Skin of body (tissue), 2 donors: Measurements from ENCODE around the gene H1-8. TPM values are rescaled to one million over a fixed set of nuclear protein-coding genes. Genes with fewer than 3 reads are reported as not detected.
"Not testable (repeated sequence)": the region's sequence is repeated elsewhere in the genome, so short reads cannot be mapped to it uniquely, and the experiment has no call there.

ENCODE experiments used
- DNase-seq: peaks from one replicate; lab custom pipeline; 2025; lab: John Stamatoyannopoulos, UW
- total RNA-seq: library from RNA; depleted of rRNA; stranded (reverse); fragments of >200 nt; gene quantifications from one replicate; pipeline ENCODE4 v1.2.3, GENCODE V29; 2014

H1-8 gene
- total RNA-seq, 1 donor from 2014 or later: not detected

- DNase-seq: not testable (repeated sequence)
Measured at GRCh38 chr3:129515108-129515820, 27.7 kb upstream of the H1-8 start.

DNA sequence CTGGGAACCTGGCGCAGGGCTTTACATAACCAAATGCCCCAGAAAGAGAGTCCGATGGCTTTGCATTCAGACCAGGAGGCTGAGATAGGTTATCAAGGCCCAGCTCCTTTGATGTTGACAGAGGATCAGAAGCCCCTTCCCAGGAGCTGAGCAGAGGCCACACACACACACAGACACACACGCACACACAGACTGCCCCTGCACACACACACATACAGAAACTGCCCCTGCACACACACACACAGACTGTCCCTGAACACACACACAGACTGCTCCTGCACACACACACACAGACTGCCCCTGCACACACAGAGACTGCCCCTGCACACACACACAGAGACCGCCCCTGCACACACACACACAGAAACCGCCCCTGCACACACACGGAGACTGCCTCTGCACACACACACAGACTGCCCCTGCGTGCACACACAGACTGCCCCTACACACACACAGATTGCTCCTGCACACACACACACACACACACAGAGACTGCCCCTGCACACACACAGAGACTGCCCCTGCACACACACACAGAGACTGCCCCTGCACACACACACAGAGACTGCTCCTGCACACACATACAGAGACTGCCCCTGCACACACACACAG lies 27.0 kb upstream of the H1-8 start:
- DNase-seq: not testable (repeated sequence)

DNA sequence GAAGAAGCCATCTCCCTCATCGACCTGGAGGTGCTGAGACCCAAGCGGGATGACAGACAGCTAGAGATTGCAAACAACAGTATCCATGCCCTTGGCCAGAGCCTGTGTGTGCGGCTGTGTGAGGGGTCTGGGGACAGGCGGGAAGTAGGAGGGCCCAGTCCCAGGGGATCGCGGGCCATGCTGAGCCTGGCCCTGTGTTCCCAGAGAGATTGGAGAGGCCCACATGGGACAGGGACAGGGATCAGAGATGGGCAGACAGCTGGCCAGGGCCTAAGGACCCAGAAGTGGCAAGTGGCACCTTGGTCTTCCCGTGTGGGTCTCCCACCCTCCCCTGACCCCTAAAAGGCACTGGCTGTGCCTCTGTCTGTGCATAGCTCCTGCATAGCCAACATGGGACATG lies 25.5 kb upstream of the H1-8 start:
- no peak for DNase-seq

- DNase-seq: no peak
Measured at GRCh38 chr3:129518038-129518561, 24.9 kb upstream of the H1-8 start.

- DNase-seq: no peak
Measured at GRCh38 chr3:129518581-129518980, 24.4 kb upstream of the H1-8 start.

- no peak for DNase-seq
Measured at GRCh38 chr3:129519449-129519848, 23.5 kb upstream of the H1-8 start.

GRCh38 chr3:129519896-129520715 lies 22.9 kb upstream of the H1-8 start:
- DNase-seq: peak; percentile 45

DNA sequence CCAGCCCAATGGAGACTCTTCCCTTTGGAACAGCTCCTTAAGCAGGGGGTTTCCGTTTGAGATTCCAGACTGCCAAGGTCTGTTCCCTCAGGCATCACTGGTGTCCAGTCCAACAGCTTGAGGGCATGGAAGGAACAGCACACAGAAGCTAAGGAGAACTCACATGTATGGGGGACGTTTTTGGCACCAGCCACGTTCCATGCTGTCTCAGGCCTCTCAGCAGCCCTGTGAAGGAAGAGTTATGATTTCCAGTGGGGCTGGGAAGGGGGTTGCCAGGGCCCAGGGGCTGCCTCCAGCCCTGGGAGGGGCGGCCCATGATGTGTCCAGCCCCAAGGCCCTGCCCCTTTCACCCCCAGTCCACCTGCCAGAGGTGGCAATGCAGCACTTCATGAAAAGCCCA lies 22.0 kb upstream of the H1-8 start:
- DNase-seq: no peak

- DNase-seq: peak; percentile 89
Measured at GRCh38 chr3:129521611-129522010, 21.4 kb upstream of the H1-8 start.

DNA sequence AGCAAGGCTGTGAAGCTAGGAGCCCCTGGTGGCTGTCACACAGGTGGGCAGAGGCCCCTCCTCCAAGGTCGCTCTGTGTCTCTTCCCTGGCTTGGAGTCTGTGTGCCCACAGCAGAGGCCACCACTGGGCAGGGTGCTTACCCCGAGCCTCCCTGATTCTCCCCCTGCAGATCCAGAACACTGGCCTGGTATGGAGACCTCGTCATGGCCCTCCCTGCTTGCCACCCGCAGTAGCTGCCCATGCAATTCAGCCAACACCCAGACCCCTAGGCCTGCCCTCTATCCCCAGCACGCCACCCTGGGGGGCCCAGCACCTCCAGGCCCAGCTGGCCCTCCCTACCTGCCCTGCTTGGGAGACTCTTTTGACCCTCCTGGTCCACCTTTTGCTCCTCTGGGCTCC lies 20.0 kb upstream of the H1-8 start:
- no peak for DNase-seq

DNA sequence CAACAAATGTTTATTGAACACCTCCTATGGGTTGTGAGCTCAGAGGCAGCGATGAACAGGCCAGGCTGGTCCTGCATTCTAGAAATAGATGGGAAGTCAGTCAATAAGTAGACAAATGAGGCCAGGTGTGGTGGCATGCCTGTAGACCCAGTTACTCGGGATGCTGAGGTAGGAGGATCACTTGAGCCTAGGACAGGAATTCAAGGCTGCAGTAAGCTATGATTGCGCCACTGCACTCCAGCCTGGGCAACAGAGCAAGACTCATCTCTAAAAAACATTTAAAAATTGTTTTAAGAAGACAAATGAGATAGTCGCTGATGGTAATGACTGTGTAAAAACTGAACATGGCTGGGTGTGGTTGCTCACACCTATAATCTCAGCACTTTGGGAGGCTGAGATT lies 18.9 kb upstream of the H1-8 start:
- DNase-seq: no peak

DNA sequence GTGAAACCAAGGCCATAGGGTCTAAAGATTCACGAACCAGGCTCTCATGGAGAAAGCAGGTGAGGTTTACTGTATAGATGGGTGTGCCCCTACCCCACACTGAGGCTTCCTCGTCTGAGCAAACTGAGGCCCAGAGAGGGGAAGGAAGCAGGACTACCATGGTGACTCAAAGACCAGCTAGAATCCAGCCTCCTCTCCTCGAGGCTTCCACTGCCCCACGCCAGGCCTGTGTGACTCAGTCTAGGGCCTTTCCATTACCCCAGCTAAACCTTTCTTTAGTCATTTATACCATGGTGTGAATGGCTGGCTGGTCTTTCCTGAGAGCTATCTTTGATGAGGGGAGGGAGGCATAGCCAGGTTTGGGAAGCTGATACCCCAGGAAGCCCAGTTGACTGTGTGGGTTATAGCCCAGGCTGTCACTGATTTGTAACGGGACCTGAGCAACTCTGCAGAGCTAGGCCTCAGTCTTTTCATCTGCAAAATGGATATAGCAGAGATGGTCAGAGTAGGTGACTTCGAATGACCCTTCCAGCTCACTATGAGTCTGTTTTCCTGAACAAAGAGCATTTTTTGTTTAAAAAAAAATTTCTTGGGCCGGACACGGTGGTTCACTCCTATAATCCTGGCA lies 17.5 kb upstream of the H1-8 start:
- DNase-seq: no peak

GRCh38 chr3:129526121-129526900 lies 16.7 kb upstream of the H1-8 start:
- no peak for DNase-seq

- DNase-seq: no peak
Measured at GRCh38 chr3:129527262-129527661, 15.7 kb upstream of the H1-8 start.

DNA sequence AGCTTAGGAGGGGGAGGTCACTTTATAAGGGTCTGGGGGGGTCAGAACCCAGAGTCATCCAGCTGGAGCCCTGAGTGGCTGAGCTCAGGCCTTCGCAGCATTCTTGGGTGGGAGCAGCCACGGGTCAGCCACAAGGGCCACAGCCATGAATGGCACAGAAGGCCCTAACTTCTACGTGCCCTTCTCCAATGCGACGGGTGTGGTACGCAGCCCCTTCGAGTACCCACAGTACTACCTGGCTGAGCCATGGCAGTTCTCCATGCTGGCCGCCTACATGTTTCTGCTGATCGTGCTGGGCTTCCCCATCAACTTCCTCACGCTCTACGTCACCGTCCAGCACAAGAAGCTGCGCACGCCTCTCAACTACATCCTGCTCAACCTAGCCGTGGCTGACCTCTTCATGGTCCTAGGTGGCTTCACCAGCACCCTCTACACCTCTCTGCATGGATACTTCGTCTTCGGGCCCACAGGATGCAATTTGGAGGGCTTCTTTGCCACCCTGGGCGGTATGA lies 14.3 kb upstream of the H1-8 start, which contains the start of gene RHO:
RHO (plus strand) TSS at position 51 of the 512 bp plus-strand sequence; CDS start at position 146, 95 bp downstream.
- no peak for DNase-seq

GRCh38 chr3:129529436-129530210 lies 13.4 kb upstream of the H1-8 start:
- peak; percentile 22 for DNase-seq

GRCh38 chr3:129530251-129530791 lies 12.7 kb upstream of the H1-8 start:
- DNase-seq: no peak

GRCh38 chr3:129530821-129531220 lies 12.2 kb upstream of the H1-8 start:
- DNase-seq: no peak

GRCh38 chr3:129531699-129532098 lies 11.3 kb upstream of the H1-8 start:
- DNase-seq: no peak
